ENCODE measurements around the gene EFHD2.
"Not testable (repeated sequence)": the region's sequence is repeated elsewhere in the genome, so short reads cannot be mapped to it uniquely, and the experiment has no call there.

The EFHD2 gene, protein sequence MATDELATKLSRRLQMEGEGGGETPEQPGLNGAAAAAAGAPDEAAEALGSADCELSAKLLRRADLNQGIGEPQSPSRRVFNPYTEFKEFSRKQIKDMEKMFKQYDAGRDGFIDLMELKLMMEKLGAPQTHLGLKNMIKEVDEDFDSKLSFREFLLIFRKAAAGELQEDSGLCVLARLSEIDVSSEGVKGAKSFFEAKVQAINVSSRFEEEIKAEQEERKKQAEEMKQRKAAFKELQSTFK

DNA sequence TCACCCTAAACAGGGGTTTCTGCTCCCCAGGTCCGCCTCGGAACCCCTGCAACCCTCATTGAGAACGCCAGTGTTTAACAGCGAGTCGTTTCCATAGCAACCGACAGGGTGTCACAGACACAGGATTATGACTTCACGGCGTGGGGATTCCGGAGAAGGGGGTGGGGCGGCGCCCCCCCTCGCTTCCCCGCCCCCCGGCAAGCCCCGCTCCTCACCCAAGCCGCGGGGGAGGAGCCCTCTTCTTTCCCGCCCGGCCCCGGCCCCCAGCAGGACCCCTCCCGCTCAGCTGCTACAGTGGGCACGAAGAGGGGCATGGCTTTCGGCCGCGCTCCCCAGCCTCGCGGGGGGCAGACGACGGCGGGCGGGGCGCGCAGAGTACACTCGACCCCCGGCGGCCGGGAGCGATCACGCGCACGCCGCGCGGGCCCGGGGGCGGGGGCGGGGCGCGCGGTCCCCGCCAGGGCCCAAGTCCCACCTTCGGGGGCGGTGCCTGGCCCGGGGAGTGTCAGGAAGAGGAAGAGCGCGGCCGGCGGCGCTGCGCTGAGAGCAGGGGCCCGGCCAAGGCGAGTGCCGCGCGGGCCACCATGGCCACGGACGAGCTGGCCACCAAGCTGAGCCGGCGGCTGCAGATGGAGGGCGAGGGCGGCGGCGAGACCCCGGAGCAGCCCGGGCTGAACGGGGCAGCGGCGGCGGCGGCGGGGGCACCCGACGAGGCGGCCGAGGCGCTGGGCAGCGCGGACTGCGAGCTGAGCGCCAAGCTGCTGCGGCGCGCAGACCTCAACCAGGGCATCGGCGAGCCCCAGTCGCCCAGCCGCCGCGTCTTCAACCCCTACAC lies at the start of gene EFHD2:
TSS of gene EFHD2 (plus strand) at position 501 of the 835 bp plus-strand sequence. CDS start at position 585, 84 bp downstream.
- H3K4me1 Mint-ChIP-seq (ENCODE audit: low read depth), result peaks cover 27% of the 10 kb centered on the region

DNA sequence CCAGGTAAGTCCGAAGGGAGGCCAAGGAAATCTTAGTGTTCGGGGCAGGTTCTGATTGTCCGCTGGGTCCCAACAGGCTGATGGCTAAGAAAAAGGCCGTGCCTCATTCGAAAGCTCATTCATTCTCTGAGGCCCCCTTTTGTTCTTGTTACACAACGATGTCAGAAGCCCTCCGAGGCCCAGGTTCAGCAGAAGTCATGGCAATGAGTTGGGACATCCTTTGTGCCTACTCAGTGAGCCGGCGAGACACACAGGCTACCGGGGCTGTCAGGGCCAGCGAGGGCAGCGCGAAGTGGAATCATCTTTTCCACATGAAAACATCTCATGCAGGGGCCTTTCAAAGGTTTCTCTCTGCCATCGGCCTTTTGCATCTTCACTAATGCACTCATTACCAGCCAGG lies 49.0 kb upstream of the EFHD2 start:
- H3K4me1 Mint-ChIP-seq (ENCODE audit: low read depth), result peaks cover 4% of the 10 kb centered on the region
- H3K27ac Mint-ChIP-seq, result no peak overlapping the region
- H3K27me3 Mint-ChIP-seq, result peaks cover 2% of the 10 kb centered on the region
- no peaks in the 10 kb centered on the region for H3K36me3 Mint-ChIP-seq
- no peak overlapping the region for H3K4me3 Mint-ChIP-seq
- no peaks in the 10 kb centered on the region for H3K9me3 Mint-ChIP-seq (ENCODE audit: low read depth)

More for the DNA sequence above, at the start of gene EFHD2:
- Mint-ChIP-seq H3K4me3 (peak within 1 kb of the TSS; percentile 94), H3K36me3 (no peaks in the 10 kb centered on the region), H3K9me3 (ENCODE audit: low read depth) (no peaks in the 10 kb centered on the region), H3K27me3 (peaks cover 2% of the 10 kb centered on the region), H3K27ac (peak within 1 kb of the TSS; percentile 50)

DNA sequence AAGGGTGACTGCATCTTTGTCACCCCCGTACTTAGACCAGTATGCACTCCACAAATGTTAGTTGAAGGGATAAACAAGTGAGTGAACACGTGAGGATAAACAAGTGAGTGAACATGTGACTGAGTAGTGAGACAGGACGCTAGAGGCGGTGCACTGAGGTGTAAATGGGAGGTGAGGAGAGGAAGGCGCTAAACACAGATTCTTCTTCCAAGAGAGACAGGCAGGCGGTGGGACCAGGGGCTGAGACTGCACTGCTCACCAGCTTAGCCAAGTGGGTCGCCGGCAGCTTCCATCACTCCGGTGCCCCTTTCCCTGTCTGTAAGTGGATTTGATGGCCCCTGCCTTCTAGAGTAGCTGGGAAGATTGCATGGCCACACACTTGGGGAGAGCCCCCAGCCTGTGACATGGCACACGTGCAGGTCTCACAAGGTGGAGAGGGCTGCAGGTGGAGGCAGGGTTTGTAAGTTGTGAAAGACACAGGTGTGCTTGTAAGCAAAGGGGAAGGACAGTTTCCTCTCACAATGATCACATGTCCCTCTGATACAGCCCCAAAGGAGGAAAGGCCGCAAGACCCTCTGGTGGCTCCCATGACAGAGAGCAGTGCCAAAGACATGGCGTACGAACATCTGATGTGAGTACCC lies 47.5 kb upstream of the EFHD2 start:
- no peaks in the 10 kb centered on the region for H3K36me3 Mint-ChIP-seq
- peaks cover 1% of the 10 kb centered on the region for H3K27me3 Mint-ChIP-seq
- no peak overlapping the region for H3K27ac Mint-ChIP-seq
- no peak overlapping the region for H3K4me3 Mint-ChIP-seq
- H3K9me3 Mint-ChIP-seq (ENCODE audit: low read depth), result no peaks in the 10 kb centered on the region
- H3K4me1 Mint-ChIP-seq (ENCODE audit: low read depth), result no peaks in the 10 kb centered on the region

DNA sequence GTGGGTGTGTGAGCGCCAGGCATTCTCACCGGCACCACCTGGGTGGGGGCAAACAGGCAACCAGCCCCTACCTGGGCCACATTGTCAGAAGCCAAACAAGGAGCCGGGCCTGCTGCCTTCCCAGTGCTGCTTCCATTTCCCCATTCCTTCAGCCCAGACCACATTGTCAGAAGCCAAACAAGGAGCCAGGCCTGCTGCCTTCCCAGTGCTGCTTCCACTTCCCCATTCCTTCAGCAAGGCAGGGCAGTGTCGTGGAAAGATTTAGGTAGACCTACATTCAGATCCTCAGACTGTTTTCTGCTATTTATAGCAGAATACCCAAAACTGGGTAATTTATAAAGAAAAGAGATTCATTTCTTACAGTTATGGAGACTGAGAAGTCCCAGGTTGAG lies 47.0 kb upstream of the EFHD2 start:
- H3K36me3 Mint-ChIP-seq, result no peaks in the 10 kb centered on the region

DNA sequence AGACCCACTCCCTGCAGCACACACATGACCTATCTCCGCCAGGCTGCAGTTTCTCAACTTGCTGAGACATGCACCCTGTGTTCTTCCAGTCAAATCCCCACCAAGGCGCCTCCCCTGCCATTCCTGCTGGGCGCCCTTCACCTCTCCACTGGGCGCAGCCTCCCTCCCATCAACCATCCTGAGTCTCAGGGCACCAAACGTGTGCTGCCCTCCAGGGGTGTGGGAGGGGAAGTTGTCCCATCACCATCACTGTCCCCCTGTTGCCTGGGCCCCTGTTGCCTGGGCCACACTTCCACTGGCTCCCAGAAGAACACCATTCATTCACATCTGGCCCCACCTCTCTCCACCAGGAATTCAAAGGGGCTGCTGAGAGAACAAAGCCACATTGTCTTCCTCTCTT lies 44.9 kb upstream of the EFHD2 start:
- no peak overlapping the region for H3K27ac Mint-ChIP-seq
- no peaks in the 10 kb centered on the region for H3K36me3 Mint-ChIP-seq

More for the DNA sequence above, 47.0 kb upstream of the EFHD2 start:
- Mint-ChIP-seq H3K27ac (no peak overlapping the region), H3K4me1 (ENCODE audit: low read depth) (no peaks in the 10 kb centered on the region), H3K4me3 (no peak overlapping the region), H3K9me3 (ENCODE audit: low read depth) (no peaks in the 10 kb centered on the region), H3K27me3 (peaks cover 1% of the 10 kb centered on the region)

DNA sequence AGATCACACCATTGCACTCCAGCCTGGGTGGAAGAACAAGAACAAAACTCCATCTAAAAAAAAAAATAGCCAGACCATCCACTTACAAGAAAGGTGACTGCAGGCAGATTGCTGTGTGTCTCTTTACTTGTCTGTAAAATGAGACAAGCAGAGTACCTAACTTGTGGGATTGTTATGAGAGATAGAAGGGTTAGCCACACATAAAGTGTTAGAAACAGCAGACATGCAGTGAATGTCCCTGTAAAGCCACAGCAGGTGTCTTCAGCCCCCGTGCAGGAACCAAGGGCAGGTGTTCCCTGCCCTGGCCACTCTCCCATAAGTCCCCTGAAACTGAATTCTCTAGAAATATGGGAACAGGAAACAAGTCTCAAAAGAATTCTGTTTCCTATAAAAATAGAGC lies 40.8 kb upstream of the EFHD2 start:
- no peaks in the 10 kb centered on the region for H3K9me3 Mint-ChIP-seq (ENCODE audit: low read depth)
- H3K27me3 Mint-ChIP-seq, result peaks cover 3% of the 10 kb centered on the region
- H3K4me3 Mint-ChIP-seq, result no peak overlapping the region
- H3K4me1 Mint-ChIP-seq (ENCODE audit: low read depth), result no peaks in the 10 kb centered on the region
- H3K27ac Mint-ChIP-seq, result no peak overlapping the region
- H3K36me3 Mint-ChIP-seq, result no peaks in the 10 kb centered on the region

More for the DNA sequence above, 44.9 kb upstream of the EFHD2 start:
- Mint-ChIP-seq H3K27me3 (peaks cover 1% of the 10 kb centered on the region), H3K9me3 (ENCODE audit: low read depth) (no peaks in the 10 kb centered on the region), H3K4me1 (ENCODE audit: low read depth) (no peaks in the 10 kb centered on the region), H3K4me3 (no peak overlapping the region)

DNA sequence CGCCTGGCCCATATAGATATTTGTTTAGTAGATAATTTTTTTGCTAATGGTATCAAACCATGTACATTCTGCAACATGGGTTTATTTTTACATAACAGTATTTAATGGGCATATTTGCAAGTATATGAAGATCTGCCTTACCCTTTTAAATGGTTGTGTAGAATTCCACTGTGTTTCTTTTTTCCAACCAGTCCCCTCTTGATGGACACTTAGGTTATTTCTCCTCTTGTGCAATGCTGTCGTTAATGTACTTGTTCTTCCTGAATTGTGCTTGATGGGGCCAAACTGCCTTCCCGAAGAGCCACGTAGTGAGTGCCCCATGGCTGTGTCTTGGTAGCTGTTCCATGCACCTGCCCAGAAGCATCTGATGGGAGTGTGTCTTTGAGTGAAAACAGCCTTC lies 39.4 kb upstream of the EFHD2 start:
- Mint-ChIP-seq H3K4me3 (no peak overlapping the region), H3K36me3 (no peaks in the 10 kb centered on the region), H3K4me1 (ENCODE audit: low read depth) (no peaks in the 10 kb centered on the region), H3K27ac (no peak overlapping the region), H3K27me3 (peaks cover 3% of the 10 kb centered on the region), H3K9me3 (ENCODE audit: low read depth) (no peaks in the 10 kb centered on the region)

DNA sequence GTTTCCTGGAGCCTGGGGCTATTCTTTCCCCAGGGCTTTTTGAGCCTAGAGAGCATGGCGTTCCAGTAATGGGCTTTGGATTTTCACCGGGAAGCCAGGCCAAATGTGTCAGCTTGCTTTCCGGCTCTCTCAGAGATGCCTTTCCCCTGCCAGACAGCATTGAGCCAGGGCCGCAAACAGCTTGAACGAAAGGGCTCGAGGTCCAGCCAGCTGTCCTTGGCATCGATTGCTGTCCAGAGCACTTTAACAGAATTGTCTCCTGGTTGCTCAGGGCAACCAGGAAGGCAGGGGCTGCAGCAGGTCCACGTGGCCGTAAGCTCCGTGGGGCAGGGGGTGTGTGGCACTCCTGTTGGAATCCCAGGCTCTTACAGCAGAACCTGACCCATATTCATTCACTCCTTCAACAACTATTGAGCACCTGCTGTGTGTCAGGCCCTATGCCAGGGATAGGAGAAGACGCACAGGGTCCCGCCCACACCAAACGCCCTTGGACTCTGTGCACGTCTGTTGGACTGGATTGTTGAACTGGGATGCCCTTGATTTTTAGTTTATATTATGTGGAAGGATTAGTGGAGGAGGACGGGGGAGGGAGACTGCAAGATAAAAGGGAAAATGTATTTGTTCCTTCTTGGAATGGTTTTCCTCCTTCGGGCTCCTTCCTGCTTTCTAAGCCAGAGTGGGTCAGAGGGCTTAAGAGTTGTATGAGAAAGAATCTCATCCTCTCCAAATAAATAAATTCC lies 38.7 kb upstream of the EFHD2 start:
- Mint-ChIP-seq H3K36me3 (no peaks in the 10 kb centered on the region), H3K4me1 (ENCODE audit: low read depth) (no peaks in the 10 kb centered on the region), H3K27me3 (peaks cover 3% of the 10 kb centered on the region), H3K27ac (no peak overlapping the region), H3K4me3 (no peak overlapping the region), H3K9me3 (ENCODE audit: low read depth) (no peaks in the 10 kb centered on the region)

DNA sequence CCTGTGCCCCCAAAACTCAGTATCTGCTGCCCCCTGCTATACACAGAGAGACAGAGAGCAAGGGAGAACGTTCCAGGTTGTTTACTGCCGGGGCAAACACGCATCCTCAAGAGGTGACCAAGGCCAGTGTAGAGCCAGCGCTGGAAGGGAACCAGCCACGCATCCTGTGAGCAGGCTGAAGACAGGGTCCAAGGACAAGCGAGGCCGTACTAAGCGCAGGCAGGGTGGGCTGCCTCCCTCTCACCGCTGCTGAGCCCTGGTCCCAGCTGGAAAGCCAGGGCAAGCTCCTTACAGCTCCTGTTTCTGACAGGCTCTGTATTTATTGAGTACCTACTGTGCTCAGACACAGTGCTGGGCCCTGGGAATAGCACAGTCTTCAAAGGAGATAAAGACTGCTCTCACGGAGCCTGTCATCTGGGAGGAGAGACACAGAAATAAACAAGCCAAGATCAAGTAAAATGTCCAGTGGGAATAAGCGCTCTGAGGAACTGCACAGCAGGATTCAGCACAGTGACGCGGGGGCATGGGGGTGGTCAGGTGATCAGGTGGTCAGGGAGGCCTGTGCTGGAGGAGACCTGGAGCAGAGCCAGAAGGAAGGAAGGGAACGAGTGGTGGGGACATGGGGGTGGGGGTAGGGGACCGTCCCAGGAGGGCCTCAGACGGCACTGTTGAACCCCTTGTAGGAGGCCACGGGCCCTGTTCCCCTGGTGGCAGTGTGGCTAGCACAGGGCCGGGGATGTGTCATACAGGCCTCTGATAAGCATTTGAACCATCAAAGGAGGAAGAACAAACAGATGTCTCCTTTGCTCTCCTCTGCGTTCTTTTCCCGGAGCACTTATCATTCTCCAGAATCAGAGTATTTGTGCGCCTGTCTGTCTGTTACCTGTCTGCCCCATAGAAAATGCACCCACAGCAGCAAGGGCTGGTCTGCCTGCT lies 37.8 kb upstream of the EFHD2 start:
- Mint-ChIP-seq H3K4me1 (ENCODE audit: low read depth) (no peaks in the 10 kb centered on the region), H3K4me3 (no peak overlapping the region), H3K9me3 (ENCODE audit: low read depth) (no peaks in the 10 kb centered on the region), H3K36me3 (no peaks in the 10 kb centered on the region), H3K27ac (peak overlapping the region; percentile 35), H3K27me3 (peaks cover 4% of the 10 kb centered on the region)

DNA sequence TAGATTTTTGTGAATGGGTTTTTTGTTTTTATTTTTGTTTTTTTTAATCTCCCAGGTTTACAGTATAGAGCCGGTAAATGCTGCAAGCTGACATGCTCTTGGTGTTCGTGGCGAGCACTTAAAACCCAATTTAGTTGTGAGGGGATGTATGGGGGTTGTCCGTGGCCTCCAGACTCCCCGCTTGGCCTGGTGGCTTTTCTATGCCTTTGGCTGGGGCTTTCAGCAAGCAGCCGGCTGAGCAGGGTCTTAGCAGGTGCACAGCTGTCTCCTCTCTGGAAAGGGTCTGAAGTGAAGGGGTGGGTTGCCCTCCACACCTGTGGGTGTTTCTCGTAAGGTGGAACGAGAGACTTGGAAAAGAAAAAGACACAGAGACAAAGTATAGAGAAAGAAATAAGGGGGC lies 31.0 kb upstream of the EFHD2 start:
- Mint-ChIP-seq H3K4me3 (no peak overlapping the region), H3K9me3 (ENCODE audit: low read depth) (no peaks in the 10 kb centered on the region), H3K27ac (no peak overlapping the region), H3K27me3 (peaks cover 9% of the 10 kb centered on the region), H3K36me3 (no peaks in the 10 kb centered on the region), H3K4me1 (ENCODE audit: low read depth) (no peaks in the 10 kb centered on the region)

DNA sequence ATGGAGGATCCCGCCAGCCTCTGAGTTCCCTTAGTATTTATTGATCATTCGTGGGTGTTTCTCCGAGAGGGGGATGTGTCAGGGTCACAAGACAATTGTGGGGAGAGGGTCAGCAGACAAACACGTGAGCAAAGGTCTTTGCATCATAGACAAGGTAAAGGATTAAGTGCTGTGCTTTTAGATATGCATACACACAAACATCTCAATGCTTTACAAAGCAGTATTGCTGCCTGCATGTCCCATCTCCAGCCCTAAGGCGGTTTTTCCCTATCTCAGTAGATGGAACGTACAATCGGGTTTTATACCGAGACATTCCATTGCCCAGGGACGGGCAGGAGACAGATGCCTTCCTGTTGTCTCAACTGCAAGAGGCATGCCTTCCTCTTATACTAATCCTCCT lies 30.5 kb upstream of the EFHD2 start:
- peaks cover 11% of the 10 kb centered on the region for H3K27me3 Mint-ChIP-seq
- not testable (repeated sequence) for H3K36me3 Mint-ChIP-seq; H3K4me3 Mint-ChIP-seq; H3K4me1 Mint-ChIP-seq (ENCODE audit: low read depth); H3K27ac Mint-ChIP-seq; H3K9me3 Mint-ChIP-seq (ENCODE audit: low read depth)

DNA sequence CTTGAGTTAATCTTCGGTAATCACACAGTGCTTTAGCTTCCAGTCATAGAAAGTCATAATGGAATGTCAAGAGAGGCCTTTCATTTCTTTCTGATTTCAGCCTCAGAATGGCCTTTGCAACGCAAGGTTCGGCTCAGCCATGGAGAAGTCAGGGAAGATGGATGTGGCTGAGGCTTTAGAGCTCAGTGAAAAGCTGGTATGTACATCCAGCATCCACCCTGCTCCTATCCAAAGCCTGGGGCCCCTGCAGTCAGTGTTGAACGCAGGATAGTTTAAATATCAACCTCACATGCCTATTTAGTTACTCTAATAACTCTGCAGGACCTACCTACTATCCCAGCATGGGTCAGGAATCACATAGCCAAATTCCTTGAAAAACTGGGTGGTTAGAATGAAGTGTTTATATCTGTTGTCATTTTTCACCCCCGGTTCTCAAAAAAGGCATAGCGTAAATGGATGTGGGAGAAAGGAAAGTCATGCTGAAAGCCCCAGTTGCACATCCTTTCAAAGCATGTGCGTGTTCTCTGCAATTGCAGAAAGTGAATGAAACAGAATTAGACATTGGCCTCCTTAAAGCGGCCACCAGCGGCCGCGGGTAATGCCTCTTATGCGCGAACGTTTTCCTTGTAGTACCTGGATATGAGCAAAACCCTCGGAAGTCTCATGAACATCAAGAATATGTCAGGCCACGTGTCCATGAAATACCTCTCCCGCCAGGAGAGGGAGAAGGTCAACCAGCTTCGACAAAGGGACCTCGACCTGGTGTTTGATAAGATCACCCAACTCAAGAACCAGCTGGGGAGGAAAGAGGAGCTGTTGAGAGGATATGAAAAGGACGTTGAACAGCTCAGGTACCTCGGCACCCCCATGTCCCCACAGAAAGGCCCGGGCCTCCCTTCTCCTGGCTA lies 28.8 kb upstream of the EFHD2 start:
- Mint-ChIP-seq H3K36me3 (no peaks in the 10 kb centered on the region), H3K27ac (no peak overlapping the region), H3K9me3 (ENCODE audit: low read depth) (no peaks in the 10 kb centered on the region), H3K4me3 (no peak overlapping the region), H3K27me3 (peaks cover 17% of the 10 kb centered on the region), H3K4me1 (ENCODE audit: low read depth) (peaks cover 6% of the 10 kb centered on the region)

DNA sequence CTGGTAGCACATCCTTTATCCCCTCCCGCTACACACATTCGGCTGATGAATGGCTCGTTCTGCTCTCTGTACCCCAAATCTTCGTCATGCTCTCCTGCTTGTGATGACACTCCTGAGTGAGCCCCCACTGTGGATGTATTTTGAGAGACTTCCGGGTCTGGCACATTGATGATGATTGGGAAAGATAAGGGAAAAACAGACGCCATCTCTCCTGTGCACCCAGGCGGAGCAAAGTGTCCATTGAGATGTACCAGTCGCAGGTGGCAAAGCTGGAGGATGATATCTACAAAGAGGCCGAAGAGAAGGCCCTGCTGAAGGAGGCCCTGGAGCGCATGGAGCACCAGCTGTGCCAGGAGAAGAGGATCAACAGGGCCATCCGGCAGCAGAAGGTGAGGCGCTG lies 27.9 kb upstream of the EFHD2 start:
- Mint-ChIP-seq H3K9me3 (ENCODE audit: low read depth) (no peaks in the 10 kb centered on the region), H3K4me3 (no peak overlapping the region), H3K27ac (no peak overlapping the region), H3K4me1 (ENCODE audit: low read depth) (peaks cover 13% of the 10 kb centered on the region), H3K36me3 (no peaks in the 10 kb centered on the region), H3K27me3 (peaks cover 14% of the 10 kb centered on the region)
